ENCODE measurements around the gene NPNT.

DNA sequence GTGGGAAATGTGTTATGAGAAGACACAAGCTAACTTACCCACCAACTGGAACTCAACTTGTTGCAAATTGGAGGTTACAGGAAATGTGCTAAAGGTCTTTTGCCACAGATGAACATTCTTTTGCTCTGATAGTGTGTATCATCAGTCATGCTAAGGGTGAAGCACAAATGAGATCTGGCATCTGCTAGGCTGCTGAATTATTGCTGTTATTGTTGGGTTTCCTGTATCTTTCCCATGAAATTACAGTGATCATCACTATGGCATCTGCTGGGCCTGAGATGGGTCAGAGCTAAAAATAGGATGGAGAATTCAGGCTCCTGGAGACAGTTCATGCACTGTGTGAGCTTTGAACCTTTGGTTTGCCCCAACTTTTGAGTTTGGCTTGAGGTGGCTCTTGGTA, 124.5 kb downstream of the NPNT start:
- TF ChIP-seq, protein P1, sequence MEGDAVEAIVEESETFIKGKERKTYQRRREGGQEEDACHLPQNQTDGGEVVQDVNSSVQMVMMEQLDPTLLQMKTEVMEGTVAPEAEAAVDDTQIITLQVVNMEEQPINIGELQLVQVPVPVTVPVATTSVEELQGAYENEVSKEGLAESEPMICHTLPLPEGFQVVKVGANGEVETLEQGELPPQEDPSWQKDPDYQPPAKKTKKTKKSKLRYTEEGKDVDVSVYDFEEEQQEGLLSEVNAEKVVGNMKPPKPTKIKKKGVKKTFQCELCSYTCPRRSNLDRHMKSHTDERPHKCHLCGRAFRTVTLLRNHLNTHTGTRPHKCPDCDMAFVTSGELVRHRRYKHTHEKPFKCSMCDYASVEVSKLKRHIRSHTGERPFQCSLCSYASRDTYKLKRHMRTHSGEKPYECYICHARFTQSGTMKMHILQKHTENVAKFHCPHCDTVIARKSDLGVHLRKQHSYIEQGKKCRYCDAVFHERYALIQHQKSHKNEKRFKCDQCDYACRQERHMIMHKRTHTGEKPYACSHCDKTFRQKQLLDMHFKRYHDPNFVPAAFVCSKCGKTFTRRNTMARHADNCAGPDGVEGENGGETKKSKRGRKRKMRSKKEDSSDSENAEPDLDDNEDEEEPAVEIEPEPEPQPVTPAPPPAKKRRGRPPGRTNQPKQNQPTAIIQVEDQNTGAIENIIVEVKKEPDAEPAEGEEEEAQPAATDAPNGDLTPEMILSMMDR (IDR thresholded peaks at IDR 0.05) = no peak
- no peak for TF ChIP-seq RAD21 (IDR thresholded peaks at IDR 0.05; ENCODE audit: low read length)
- no peak for TF ChIP-seq USF2 (IDR thresholded peaks at IDR 0.05; ENCODE audit: borderline replicate concordance, low read depth, low read length)
- TF ChIP-seq, protein P2, sequence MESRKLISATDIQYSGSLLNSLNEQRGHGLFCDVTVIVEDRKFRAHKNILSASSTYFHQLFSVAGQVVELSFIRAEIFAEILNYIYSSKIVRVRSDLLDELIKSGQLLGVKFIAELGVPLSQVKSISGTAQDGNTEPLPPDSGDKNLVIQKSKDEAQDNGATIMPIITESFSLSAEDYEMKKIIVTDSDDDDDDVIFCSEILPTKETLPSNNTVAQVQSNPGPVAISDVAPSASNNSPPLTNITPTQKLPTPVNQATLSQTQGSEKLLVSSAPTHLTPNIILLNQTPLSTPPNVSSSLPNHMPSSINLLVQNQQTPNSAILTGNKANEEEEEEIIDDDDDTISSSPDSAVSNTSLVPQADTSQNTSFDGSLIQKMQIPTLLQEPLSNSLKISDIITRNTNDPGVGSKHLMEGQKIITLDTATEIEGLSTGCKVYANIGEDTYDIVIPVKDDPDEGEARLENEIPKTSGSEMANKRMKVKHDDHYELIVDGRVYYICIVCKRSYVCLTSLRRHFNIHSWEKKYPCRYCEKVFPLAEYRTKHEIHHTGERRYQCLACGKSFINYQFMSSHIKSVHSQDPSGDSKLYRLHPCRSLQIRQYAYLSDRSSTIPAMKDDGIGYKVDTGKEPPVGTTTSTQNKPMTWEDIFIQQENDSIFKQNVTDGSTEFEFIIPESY (IDR thresholded peaks at IDR 0.05; ENCODE audit: borderline replicate concordance, low read depth) = 0 out of 2 replicates have a peak, but pooled peaks have one; percentile 44
- TF ChIP-seq RCOR1 (IDR thresholded peaks at IDR 0.05; ENCODE audit: low read length) = no peak
- TF ChIP-seq RFX5 (IDR thresholded peaks at IDR 0.05; ENCODE audit: low read length) = no peak
- TF ChIP-seq SMC3 (IDR thresholded peaks at IDR 0.05; ENCODE audit: low read depth, low read length) = no peak

All from SK-N-SH (cell line).